ENCODE data around the gene CENPB. TPM values are rescaled to one million over a fixed set of nuclear protein-coding genes. Genes with fewer than 3 reads are reported as not detected.
A peak's percentile ranks its signal among the peaks of the same experiment; 100 is the strongest.

CENPB gene
- total RNA-seq, 1 donor from 2014 or later = 68.3 TPM

DNA sequence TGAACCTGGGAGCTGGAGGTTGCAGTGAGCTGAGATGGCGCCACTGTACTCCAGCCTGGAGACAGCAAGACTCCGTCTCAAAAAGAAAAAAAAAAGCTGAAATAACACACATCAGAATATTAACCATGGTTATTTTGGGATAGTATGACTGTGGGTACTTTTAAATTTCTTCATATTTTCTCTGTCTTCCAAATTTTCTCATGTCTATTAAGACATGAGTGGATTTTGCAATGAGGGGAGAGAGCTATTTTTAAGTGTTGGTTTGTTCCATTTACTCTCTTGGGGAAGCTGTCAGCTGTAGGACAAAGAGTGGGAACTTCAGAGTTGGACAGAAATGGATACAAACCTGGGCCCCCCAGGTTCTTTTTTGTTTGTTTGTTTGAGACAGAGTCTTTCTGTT lies 29.3 kb downstream of the CENPB start:
- DNase-seq (no peak), ATAC-seq (ENCODE audit: poor library complexity) (no peak)
- intact Hi-C loops (cut with DNase I) = loop anchor here (10.0 kb wide), 1 partner anchor 82 kb away; no protein-coding TSS in a partner anchor

- intact Hi-C loops (cut with DNase I) = loop anchor here (10.0 kb wide), 1 partner anchor 81 kb away; no protein-coding TSS in a partner anchor
- ATAC-seq (ENCODE audit: poor library complexity) (no peak), DNase-seq (no peak)
These were observed 30.6 kb downstream of the CENPB start for GRCh38 chr20:3755814-3756480.

DNA sequence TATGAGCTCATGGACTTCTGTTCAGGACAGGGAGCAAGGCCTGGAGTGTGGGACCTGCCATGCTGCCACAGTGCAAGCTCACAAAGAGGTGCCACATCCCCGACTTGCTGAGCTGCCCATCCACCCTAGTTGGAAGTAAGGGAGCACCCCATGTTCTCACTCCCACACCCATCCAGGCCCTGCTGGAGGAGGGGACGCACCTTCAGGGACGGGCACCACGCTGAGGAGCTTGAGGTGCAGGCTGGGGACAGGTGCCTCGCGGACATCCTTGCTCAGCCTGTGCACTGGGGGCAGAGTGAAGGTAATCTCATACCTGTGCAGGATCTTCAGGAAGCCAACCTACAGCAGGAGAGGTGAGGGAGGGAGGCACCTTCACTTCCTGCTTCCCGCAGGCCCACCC lies 31.3 kb downstream of the CENPB start:
- DNase-seq = no peak
- intact Hi-C loops (cut with DNase I) = loop anchor here (10.0 kb wide), 1 partner anchor 80 kb away; no protein-coding TSS in a partner anchor

GRCh38 chr20:3754276-3754630 lies 32.3 kb downstream of the CENPB start:
- intact Hi-C loops (cut with DNase I) = loop anchor here (10.0 kb wide), 1 partner anchor 79 kb away; no protein-coding TSS in a partner anchor
- no peak for ATAC-seq (ENCODE audit: poor library complexity)
- DNase-seq = no peak

More for the DNA sequence above, 31.3 kb downstream of the CENPB start:
- no peak for ATAC-seq (ENCODE audit: poor library complexity)

DNA sequence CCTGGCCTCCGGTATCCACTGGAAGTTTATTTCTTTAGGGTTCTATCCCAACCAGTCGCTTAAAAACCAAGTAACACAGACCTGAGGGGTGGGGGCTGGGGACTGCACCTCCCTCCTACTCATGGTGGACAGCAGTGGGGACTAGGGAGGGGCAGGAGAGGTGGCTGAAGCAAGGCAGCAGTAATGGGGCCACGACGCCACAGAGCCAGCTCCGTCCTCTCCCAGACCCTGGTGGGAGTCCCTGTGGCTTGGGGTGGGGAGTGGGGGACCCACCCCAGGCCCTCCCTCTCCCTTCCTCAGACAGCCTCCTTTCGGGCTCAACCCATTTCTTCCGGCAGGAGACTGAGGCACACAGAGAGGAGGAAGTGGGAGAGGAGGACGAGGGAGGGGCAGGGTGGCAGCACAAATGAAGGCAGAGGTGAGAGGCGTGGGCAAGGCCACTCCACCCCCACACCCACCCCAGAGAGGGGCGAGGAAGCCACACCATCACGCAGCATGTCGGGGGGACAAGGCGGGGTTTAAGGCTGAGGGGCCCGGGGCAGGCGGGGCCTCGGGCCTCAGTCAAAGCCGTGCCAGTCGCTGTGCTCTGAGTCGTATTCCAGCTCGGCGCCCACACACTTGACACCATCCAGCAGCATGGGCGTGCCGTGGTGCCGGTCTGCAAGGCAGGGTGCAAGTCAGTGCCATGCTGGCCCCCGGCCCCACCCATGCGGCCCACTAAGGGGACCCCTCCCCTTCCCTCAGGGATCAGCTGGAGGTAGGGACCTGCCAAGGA lies 32.9 kb downstream of the CENPB start:
- intact Hi-C loops (cut with DNase I) = loop anchor here (10.0 kb wide), 1 partner anchor 79 kb away; no protein-coding TSS in a partner anchor

GRCh38 chr20:3753098-3753497 lies 33.4 kb downstream of the CENPB start:
- DNase-seq = no peak
- intact Hi-C loops (cut with DNase I) = loop anchor here (10.0 kb wide), 1 partner anchor 78 kb away; no protein-coding TSS in a partner anchor
- ATAC-seq (ENCODE audit: poor library complexity) = peak; percentile 72

More for the DNA sequence above, 32.9 kb downstream of the CENPB start:
- ATAC-seq (ENCODE audit: poor library complexity) (no peak), DNase-seq (no peak)

DNA sequence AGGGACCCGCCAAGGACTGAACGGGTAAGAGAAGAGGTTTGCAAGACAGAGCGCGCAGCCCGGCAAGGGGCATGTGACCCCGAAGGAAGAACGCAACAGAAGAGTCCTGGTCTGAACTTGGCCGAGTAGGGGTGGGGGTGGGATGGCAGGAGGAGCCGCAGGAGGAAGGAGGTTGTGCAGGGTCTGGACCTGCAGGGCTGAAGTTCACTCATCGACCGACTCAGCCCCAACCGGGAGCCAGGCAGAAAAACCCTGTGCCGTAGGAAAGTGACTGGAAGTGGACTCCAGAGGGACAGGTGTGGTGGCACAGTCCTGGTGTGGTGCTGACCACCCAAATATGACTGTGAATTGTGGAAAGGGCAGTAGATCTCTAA lies 34.2 kb downstream of the CENPB start:
- intact Hi-C loops (cut with DNase I) = loop anchor here (10.0 kb wide), 1 partner anchor 78 kb away; no protein-coding TSS in a partner anchor
- DNase-seq (no peak), ATAC-seq (ENCODE audit: poor library complexity) (peak; percentile 5)

DNA sequence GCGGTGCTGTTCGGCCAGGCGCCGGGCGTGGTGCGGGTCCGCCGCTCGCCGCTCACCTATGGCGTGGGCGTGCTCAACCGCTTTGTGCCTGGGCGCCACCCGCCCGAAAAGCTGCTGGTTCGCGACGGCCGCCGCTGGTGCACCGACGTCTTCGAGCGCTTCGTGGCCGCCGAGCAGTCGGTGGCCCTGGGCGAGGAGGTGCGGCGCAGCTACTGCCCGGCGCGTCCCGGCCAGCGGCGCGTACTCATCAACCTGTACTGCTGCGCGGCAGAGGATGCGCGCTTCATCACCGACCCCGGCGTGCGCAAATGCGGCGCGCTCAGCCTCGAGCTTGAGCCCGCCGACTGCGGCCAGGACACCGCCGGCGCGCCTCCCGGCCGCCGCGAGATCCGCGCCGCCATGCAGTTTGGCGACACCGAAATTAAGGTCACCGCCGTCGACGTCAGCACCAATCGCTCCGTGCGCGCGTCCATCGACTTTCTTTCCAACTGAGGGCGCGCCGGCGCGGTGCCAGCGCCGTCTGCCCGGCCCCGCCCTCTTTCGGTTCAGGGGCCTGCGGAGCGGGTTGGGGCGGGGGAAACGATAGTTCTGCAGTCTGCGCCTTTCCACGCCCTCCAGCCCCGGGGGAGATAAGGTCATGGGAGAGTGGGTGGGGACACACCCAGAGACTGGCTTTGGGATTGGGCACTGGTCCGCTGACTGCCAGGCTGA lies 34.7 kb downstream of the CENPB start:
- peak; percentile 77 for DNase-seq
- intact Hi-C loops (cut with DNase I) = loop anchor here (10.0 kb wide), 1 partner anchor 77 kb away; no protein-coding TSS in a partner anchor
- ATAC-seq (ENCODE audit: poor library complexity) = peak; percentile 61

- intact Hi-C loops (cut with DNase I) = loop anchor here (10.0 kb wide), 1 partner anchor 76 kb away; no protein-coding TSS in a partner anchor
- DNase-seq (no peak), ATAC-seq (ENCODE audit: poor library complexity) (no peak)
These were observed 35.2 kb downstream of the CENPB start for GRCh38 chr20:3751305-3751674.

- DNase-seq = no peak
- peak; percentile 10 for ATAC-seq (ENCODE audit: poor library complexity)
- intact Hi-C loops (cut with DNase I) = loop anchor here (10.0 kb wide), 1 partner anchor 75 kb away; no protein-coding TSS in a partner anchor
These were observed 36.6 kb downstream of the CENPB start for GRCh38 chr20:3749689-3750531.

GRCh38 chr20:3749087-3749688 lies 37.4 kb downstream of the CENPB start:
- DNase-seq = no peak

DNA sequence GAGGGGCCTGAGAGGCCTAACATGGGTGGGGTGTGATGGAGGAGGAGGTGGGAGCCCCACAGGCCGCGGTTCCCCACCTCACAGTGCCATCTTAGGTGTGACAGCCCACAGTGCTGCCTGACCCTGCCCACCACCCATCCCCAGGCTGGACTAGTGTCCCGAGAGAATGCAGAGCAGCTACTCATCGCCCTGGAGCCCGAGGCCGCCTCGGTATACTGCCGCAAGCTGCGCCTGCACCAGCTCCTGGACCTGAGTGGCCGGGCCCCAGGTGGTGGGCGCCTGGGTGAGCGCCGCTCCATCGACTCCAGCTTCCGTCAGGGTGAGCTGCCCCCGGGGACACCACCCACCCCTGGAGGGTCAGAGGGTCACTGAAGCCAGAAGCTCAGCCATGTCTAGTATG lies 38.5 kb downstream of the CENPB start:
- DNase-seq (no peak), ATAC-seq (ENCODE audit: poor library complexity) (no peak)
- intact Hi-C loops (cut with DNase I) = no loop called here

More at GRCh38 chr20:3749087-3749688, 37.4 kb downstream of the CENPB start:
- no peak for ATAC-seq (ENCODE audit: poor library complexity)
- intact Hi-C loops (cut with DNase I) = no loop called here

GRCh38 chr20:3747471-3747870 lies 39.1 kb downstream of the CENPB start:
- intact Hi-C loops (cut with DNase I) = no loop called here
- ATAC-seq (ENCODE audit: poor library complexity) (no peak), DNase-seq (no peak)

- ATAC-seq (ENCODE audit: poor library complexity) = no peak
- no peak for DNase-seq
- intact Hi-C loops (cut with DNase I) = no loop called here
These were observed 40.8 kb downstream of the CENPB start for GRCh38 chr20:3745686-3746173.

GRCh38 chr20:3744806-3745685 lies 41.5 kb downstream of the CENPB start:
- intact Hi-C loops (cut with DNase I) = no loop called here
- ATAC-seq (ENCODE audit: poor library complexity) = peak; percentile 57
- peak; percentile 83 for DNase-seq

DNA sequence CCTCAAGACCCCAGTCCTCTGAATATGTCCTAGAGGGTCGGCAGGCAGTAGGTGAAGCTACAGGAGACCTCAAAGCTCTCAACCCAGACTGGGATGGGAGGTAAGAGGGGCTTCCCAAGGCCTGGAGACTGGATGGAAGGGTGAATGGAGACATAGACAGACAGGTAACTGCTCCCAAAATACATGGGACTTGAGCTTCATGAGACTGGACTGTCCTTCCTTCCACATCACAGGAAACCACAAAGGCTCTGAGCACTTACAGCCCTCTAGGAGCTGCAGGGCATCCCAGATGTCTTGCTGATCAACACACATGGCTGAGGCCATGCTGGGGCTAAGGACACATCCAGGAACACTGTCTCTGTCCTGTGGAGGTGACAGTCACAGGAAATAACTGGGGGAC lies 42.5 kb downstream of the CENPB start:
- no peak for DNase-seq
- intact Hi-C loops (cut with DNase I) = no loop called here
- no peak for ATAC-seq (ENCODE audit: poor library complexity)

- intact Hi-C loops (cut with DNase I) = no loop called here
- DNase-seq (no peak), ATAC-seq (ENCODE audit: poor library complexity) (no peak)
These were observed 43.3 kb downstream of the CENPB start for GRCh38 chr20:3743251-3743650.
